Activated T-helper 9 cell treated with anti-CD3 and anti-CD28 coated beads, Interleukin-2, amount 50 U/mL, for 16 hours (primary cell): Measurements from ENCODE around the gene KHK.

ENCODE experiments used
- DNase-seq: peaks from one replicate; pipeline ENCODE4 v3.0.0-alpha.2; 2020; ENCODE audit warnings: low read depth

KHK gene

DNA sequence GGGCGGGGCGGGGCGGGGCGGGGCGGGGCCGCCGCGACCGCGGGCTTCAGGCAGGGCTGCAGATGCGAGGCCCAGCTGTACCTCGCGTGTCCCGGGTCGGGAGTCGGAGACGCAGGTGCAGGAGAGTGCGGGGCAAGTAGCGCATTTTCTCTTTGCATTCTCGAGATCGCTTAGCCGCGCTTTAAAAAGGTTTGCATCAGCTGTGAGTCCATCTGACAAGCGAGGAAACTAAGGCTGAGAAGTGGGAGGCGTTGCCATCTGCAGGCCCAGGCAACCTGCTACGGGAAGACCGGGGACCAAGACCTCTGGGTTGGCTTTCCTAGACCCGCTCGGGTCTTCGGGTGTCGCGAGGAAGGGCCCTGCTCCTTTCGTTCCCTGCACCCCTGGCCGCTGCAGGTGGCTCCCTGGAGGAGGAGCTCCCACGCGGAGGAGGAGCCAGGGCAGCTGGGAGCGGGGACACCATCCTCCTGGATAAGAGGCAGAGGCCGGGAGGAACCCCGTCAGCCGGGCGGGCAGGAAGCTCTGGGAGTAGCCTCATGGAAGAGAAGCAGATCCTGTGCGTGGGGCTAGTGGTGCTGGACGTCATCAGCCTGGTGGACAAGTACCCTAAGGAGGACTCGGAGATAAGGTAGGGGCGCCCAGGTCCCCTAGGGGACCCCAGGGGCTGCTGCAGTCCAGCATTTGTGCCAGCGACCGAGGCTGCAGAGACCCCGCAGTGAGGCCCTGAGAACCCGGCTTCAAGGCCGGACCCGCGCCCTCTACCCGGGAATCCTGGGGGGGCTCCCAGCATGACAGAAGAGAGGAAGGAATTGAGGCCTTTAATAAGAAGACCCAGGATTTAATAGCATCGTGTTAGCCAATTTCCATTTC lies at the start of gene KHK:
Gene KHK (plus strand): TSS at position 49 of the 870 bp plus-strand sequence. CDS start 488 bp downstream, at position 537.
- DNase-seq: no peak

DNA sequence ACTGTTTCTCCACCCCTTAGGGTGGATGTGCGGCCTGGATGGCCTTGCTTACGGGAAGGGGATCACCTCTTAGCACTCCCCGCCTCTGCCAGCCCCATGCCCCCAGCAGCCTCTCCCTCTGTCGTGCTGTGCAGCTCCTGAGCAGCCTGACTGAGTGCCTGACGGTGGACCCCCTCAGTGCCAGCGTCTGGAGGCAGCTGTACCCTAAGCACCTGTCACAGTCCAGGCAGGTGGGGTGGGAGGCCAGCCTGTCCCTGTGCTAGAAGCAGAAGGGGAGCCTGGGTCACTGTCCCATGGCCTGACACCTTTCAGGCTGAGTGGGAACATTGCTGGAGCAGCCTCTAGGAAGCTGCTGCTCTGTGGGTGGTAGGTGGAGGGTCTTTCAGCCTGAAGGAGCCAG lies 48.6 kb upstream of the KHK start:
- DNase-seq: no peak

DNA sequence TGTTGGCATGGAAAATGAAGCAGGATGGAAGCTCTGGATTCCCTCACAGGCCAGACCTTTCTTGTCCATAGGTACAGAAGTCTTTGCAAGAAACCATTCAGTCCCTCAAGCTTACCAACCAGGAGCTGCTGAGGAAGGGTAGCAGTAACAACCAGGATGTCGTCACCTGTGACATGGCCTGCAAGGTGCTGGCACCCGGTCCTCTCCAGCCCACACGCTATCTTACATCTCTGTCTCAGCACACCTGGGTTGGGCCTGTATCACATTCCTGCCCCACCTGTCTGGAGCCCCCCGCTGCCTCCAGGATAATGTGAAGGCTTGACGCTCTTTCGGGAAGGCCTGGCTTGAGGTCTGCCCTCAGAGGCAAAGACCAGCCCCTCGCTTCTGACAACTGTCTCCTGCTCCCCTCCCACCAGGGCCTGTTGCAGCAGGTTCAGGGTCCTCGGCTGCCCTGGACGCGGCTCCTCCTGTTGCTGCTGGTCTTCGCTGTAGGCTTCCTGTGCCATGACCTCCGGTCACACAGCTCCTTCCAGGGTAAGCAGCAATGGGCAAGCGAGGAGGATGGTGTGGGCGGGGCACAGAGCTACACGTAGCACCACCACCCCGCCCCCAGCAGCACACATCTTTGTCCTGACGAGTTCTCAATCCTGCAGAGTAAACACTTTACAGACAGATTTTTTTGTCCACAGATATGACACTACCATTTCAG lies 47.8 kb upstream of the KHK start:
- no peak for DNase-seq

DNA sequence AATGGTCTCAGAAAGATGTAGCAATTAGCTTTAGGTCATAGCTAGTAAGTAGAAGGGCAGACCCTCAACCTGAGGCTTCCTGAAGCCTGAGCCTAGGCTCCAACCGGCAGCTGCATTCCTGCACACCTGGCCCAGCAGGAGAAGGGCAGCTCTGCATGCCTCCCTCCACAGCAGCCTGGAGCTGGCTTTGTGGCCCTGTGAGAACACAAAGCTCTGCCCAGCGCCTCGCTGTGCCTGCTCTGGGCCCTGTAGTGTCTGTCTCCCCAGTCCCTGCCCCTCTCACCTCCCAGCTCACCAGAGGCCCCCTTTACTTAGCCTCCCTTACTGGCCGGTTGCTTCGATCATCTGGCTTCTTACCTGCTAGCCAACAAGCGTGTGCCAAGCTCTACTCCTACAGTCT lies 47.1 kb upstream of the KHK start:
- DNase-seq: no peak

DNA sequence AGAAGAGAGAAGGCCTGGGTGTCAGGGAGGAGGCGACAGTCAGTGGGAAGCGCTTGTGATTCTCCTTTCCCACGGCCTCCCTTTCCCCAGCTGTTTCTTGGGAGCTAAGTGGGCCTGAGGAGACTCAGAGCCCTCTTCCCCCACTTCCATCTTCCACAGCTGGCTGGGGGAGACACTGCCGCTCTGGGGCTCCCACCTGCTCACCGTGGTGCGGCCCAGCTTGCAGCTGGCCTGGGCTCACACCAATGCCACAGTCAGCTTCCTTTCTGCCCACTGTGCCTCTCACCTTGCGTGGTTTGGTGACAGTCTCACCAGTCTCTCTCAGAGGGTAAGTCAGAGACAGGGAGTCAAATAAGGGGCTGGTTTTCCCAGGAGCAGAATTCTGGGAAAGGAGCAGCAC lies 46.7 kb upstream of the KHK start:
- no peak for DNase-seq

DNA sequence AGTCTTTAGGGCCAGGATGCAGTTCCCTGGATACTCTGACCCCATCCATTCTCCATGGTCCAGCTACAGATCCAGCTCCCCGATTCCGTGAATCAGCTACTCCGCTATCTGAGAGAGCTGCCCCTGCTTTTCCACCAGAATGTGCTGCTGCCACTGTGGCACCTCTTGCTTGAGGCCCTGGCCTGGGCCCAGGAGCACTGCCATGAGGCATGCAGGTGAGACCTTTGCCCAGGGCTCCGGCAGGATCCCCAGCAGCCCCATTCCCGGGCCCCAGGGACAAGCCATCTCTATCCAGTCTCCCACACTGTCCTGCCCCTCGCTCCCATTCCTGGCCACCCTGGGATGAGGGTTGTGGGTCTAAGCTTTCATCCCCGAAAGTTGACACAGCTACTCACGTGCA lies 46.3 kb upstream of the KHK start:
- DNase-seq: no peak

DNA sequence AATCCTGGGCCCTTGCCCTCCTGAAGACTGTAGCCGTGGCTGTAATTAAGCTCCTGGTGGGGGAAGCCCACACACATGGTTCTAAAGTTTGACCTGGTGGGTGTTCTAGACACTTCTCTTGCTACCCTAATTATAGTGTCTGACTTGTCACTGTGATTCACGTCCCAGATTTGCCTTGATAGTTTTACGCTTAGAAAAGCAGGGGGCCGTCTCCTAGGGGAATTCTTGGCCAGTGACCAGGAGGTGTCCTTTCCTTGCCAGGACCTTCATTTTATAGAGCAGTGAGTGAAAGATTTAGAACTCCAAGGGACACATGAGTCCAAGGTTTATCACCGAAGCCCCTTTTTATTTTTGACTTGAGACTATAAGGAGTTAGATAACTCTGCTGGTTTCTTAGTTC lies 44.8 kb upstream of the KHK start:
- DNase-seq: no peak

DNA sequence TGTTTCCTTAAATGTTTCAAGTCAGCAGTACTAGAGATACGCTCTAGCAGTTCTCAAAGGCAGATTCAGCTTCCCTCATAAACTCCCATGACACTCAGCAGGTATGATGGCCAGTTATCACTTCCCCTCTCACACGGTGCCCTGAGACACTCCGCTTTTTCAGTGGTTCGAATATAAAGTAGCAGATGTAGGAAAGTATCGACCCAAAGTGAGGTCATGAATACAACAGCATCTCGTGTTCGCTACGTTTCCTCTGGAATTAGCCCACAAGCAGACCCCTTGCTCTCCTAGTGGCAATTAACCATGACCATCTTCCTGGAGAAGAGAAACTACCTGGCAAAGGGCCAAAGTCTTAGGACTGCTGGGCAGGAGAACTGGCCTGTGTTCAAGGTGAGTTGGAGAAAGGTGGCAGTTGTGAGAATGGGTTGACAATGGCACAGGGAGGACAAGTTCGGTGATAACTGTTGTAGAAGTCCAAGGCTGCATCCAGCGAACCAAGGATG lies 44.4 kb upstream of the KHK start:
- no peak for DNase-seq

DNA sequence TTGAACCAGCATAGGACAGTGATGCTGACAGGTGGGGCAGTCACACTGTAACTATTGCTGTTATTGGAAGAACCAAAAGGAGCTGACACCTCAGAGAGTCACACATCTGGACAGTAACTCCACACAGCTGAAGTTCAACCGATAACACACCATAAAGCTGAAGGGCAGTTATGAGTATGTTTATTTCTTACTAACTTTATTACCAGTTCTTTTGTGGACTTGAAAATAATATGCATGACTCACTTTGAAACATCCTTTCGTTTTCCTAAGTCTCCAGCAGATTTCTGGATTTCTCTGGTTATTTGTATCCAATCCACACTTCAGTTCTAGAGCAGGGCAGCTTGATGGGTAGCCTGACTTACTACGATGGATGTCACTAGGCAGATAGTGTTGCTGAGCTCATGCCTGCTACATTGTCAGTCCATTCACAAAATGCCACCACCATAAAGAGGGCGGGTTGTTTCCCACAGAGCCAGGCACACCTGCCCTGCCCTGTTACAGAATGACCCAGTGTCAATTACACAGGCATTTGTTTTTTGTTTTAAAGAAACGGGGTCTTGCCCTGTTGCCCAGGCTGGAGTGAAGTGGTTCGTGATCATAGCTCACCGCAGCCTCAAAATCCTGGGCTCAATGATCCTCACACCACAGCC lies 43.5 kb upstream of the KHK start:
- DNase-seq: no peak

DNA sequence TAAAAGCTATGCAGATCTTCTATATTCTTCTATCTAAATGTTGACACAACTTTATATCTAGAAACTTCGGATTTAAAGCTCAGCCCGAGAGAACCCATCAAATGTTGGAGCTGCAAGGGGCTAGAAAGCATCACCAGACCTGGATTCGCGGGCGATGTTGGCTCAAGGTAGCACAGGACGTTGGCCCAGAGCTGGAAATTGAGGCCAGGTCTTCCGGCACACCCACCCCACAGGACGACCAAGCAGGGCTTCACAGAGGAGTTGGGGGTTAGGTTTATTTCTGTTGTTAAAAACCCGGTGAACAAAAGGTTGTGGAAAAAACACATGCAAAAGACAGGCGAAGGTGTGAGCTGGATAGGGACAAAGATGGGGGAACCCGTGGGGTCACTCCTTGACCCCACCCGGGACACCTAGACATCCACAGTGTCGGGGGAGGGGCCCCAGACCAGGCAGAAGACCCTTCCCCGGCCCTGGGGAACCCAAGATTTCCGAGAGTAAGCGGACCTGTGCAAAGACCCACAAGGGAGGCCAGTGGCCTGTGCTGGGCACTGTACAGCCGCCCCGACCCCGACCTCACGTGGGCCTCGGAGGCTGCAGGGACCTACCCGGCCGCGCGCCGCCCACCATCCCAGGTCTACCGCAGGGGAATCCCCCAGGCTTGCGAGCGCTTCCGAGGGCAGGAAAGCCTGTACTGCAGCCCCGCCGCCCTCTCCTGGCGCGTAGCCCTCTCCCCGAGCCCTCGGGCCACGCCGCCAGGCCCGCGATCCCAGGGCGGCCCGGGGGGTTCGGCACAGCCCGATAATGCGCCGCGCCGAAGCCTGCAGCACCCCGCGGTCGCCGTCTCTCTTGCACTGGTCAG lies 36.9 kb upstream of the KHK start:
- peak; percentile 66 for DNase-seq

DNA sequence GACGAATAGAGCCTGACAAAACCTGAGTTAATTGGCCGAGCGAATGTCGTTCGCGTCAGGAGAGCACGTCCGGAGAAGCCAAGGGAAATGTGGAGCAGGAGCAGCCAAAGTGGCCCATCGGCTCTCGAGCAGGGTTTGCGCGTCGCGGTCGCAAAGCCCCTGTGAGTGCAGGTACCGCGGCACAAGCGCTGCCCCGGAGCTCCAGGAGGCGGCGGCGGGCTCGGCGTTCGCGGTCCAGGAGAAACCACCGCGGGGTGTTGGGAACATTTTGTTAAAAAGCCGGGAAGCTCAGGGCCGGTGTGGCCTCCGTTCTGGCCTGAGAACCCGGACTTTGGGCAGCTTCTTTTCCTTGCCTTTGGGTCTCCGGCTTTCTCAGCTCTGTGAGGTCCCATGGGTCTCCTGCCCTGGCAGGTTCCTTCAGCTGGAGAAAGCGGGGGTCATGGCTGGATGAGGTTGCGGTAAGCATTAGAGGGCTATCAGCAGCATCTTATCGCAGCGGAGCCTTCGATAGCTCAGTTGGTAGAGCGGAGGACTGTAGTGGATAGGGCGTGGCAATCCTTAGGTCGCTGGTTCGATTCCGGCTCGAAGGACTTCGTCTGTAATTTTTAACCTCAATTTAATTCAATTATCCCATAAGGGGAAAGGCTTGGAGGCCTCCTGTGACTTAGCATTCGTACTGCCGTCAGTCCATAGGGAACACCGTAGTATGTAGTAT lies 36.1 kb upstream of the KHK start:
- peak; percentile 86 for DNase-seq

DNA sequence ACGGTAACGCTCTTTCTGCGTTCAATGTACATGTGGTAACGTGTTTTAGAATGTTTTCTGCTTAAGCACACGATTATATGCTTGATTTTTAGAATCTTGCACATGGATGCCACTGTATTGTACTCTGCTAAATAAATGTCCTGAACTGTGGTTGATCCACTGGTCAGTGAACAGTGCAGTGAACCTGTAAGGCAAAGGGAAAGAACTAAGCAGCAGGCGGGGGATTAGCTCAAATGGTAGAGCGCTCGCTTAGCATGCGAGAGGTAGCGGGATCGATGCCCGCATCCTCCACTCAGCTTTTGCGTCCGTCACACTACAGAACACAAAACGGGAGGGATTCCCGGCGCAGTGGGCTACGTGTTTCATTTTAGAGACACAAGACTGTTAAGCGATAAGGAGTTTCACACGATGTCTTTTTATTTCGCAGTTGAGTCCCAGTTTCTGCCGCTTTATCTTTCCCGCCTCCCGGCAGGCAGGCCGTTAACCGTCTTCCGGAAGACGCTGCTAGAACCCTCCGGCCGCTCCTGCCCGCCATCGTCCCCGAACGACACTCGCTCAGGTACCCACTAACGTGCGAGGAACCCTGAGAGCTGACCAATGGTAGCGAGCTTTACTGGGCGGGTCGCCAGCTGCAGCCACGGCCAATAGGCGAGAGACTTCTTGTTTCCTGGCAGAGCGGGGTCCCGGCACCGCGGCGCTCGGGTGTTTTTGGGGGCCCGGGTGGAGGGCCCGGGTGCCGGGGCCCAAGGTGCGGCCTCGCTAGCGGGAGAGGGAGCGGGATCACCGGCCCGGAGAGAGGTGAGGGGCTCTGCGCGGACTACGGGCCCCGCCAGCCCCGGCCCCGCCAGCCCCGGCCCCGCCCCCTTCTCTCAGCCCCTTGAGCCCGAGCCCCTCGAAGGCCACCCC lies 35.3 kb upstream of the KHK start, which contains the start of gene AGBL5:
Gene AGBL5 (plus strand): TSS at position 673 of the 906 bp plus-strand sequence. CDS start 1,291 bp downstream, outside the sequence.
- DNase-seq: peak; percentile 93

DNA sequence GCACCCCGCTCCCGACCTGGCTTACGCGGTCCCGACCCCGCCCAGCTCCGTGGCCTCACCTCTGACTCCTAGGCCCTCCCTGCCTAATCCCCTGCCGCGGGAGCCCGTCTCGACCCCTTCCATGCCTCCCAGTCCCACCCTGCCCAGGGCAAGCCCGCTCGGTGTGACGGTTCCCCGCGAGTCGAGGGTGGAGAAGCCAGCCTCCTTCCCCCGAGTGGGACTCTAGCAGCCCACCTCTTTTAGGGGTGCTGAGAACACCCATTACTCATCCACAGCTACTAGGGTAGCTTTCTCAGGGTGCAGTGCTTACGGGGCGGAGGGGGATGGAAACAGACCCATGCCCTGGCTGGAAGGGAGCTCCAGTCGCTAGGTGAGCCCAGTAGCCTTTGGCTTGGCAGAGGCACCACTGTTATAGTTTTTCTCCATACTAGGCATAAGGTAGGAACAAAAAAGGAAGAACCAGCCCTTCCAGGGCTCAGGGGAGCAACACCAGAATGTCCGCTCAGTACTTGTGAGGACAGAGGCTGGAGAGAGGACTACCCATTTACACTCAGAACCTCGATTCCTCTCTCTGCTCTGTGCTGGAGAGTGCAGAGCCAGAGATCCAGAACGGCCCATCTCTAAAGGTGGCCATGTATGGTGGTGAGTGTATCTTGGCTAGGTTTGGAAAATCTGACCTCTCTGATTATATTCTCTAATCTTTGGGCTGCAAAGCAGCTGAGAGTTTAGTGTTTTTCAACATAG lies 34.5 kb upstream of the KHK start:
- no peak for DNase-seq

DNA sequence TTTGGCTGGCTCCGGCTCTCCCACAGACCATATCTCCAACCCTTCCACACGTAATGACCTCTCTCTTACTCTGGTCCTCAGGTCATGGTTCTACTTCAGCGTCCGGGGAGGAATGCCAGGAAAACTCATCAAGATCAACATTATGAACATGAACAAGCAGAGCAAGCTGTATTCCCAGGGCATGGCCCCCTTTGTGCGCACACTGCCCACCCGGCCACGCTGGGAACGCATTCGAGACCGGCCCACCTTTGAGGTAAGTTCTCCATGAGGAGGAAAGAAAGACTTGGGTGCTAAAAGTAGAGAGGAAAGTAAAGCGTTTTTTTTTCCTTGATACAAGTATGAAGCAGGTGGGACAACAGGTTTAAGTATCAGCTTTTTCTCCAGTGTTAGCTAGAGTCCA lies 33.3 kb upstream of the KHK start:
- DNase-seq: no peak

DNA sequence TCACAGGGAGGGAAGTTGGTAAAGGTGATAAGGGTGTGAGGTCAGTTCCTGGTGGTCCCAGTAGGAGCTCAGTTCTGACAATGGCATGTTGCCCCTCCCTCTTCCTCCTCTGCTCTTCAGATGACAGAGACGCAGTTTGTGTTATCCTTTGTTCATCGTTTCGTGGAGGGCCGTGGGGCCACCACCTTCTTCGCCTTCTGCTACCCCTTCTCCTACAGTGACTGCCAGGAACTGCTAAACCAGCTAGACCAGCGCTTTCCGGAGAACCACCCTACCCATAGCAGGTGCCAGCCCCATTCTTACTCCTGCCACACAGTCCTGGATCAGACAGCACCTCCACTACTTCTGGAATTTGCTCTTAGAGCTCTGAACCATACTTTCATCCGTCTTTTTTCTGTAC lies 32.8 kb upstream of the KHK start:
- DNase-seq: no peak

DNA sequence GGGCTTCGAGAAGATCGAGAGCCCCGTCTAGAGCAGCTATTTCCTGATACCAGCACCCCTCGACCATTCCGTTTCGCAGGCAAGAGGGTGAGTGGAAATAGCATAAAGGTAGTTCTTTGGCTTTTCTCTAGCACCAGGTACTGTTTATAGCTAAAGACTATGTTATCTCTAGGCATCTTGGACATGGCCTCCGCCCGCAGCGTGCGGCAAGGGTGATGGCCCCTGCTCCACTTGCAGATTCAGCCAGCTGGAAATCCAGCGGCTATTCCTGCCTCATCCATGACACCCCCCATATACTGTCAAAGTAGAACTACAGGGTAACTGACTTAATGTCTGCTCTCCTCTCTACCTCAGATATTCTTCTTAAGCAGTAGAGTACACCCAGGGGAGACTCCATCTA lies 31.9 kb upstream of the KHK start:
- DNase-seq: no peak

DNA sequence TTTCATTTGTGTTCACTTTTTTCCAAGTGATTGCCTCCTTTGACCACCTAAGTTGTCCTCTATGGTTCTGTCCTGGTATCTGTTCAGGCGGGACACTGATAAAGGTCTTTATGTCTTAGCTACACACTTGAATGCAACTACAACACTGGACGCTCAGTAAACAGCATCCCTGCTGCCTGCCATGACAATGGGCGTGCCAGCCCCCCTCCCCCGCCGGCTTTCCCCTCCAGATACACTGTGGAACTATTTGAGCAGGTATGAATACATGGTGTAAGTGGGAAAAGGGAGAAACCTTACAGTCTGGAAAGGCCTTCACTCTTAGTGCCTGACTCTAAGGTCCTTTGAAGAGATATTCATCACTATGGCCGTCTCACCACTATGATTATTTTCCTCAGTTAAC lies 29.4 kb upstream of the KHK start:
- no peak for DNase-seq

DNA sequence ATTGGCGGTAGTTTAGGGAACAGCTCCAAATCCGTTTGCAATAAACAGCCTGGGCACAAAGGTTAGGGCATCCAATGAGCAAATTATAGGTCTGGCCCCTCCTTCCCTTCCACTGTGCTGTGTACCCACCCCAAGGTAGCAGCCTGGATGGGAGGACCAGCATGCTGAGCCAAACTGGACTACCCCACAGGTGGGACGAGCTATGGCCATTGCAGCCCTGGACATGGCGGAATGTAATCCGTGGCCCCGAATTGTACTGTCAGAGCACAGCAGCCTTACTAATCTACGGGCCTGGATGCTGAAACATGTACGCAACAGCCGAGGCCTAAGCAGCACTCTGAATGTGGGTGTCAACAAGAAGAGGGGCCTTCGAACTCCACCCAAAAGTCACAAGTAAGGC lies 28.4 kb upstream of the KHK start:
- no peak for DNase-seq

DNA sequence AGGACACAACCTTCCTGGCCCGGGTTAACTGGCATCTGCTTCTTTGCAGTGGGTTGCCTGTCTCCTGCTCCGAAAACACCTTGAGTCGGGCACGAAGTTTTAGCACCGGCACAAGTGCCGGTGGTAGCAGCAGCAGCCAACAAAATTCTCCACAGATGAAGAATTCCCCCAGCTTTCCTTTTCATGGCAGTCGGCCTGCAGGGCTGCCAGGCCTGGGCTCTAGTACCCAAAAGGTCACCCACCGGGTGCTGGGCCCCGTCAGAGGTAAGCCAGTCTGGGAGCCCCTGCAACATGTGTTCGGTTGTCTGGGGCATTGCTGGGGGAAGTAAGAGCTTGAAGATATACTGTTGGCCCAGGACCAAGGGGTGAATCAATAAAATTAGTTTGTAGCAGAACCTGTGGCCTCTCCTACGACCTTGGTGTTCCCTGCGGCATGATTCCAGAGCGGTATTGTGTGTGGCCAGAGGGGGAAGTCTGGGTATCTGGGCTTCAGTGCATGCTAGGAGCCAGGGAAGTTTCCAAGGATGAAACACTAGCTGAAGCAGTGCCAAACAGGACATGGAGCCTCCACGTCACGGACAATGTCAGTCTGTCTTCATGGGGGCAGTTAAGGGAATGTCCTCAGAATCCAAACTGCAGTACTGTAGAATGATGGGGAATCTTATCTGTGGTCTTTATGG lies 27.3 kb upstream of the KHK start:
- DNase-seq: no peak
